Endothelial cell of umbilical vein (primary cell): ENCODE data around the gene C6.

Experiments
- CTCF ChIP-seq, 2 donors: IDR thresholded peaks; 1 replicate in 1 of 2; 2 replicates in 1 of 2; pipeline ENCODE4 v1.5.1; 2011; ENCODE audit warnings: low read length in 2 of 2, mild to moderate bottlenecking in 2 of 2, moderate library complexity in 2 of 2, control low read depth in 1 of 2, inconsistent platforms in 1 of 2, low read depth in 1 of 2; ENCODE audit not compliant: insufficient read depth in 1 of 2; ENCODE audit errors: extremely low read depth in 1 of 2
- EZH2 ChIP-seq: IDR thresholded peaks from 2 replicates; pipeline ENCODE4 v1.6.1; 2012; ENCODE audit warnings: borderline replicate concordance, low read depth, mild to moderate bottlenecking, moderate library complexity, low read length, inconsistent platforms; ENCODE audit not compliant: severe bottlenecking

- TF ChIP-seq CTCF (IDR thresholded peaks at IDR 0.05; ENCODE audit: extremely low read depth in 1 of 2, insufficient read depth in 1 of 2, low read depth in 1 of 2, low read length in 2 of 2) (no peak), EZH2 (no peak)
Observed at GRCh38 chr5:41200506-41200905, 12.8 kb downstream of the C6 start.
